H1 (cell line): ENCODE data around the gene CELF4. TPM values are rescaled to one million over a fixed set of nuclear protein-coding genes. Genes with fewer than 3 reads are reported as not detected.

Source experiments
- CTCF ChIA-PET: fragments of 300-600 bp; sonication (Branson Sonifier 250); formaldehyde crosslinking; loops from one replicate; lab custom pipeline; 2021; ENCODE audit not compliant: partially characterized antibody; lab: Charles Lee
- POLR2A ChIA-PET: fragments of 300-600 bp; sonication (Branson Sonifier 250); formaldehyde crosslinking; loops from one replicate; lab custom pipeline; 2021; ENCODE audit warnings: inconsistent platforms; ENCODE audit not compliant: partially characterized antibody; lab: Charles Lee
- DNase-seq, 2 experiments: peaks; one replicate each; pipeline versions ENCODE4 v3.0.0 to v3.0.0-alpha.2; 2010 to 2022; ENCODE audit warnings: low spot score in 2 of 2, low read depth in 1 of 2, mixed read lengths in 1 of 2
- FAIRE-seq: peaks from 2 replicates; lab custom pipeline; 2011; peaks lifted over from hg19 to GRCh38; lab: Jason Lieb, UNC
- H2AFZ ChIP-seq: 2 replicates; pipeline ENCODE4 v1.8.1; 2012; ENCODE audit warnings: low read length, inconsistent platforms
- H2AK5ac ChIP-seq: 2 replicates; pipeline ENCODE4 v1.6.1; 2013; ENCODE audit warnings: low read depth, low read length
- H2BK120ac ChIP-seq: replicated peaks from 2 replicates; pipeline ENCODE3; 2013; ENCODE audit warnings: low read depth, low read length, inconsistent platforms
- H2BK12ac ChIP-seq: 2 replicates; pipeline ENCODE4 v1.6.1; 2013; ENCODE audit warnings: low read depth, low read length
- H2BK15ac ChIP-seq: 2 replicates; pipeline ENCODE4 v1.6.1; 2013; ENCODE audit warnings: low read length
- H2BK20ac ChIP-seq: 2 replicates; pipeline ENCODE4 v1.6.1; 2013; ENCODE audit warnings: low read length
- H2BK5ac ChIP-seq: 2 replicates; pipeline ENCODE4 v1.6.1; 2013; ENCODE audit warnings: low read depth, low read length
- H3K14ac ChIP-seq: 2 replicates; pipeline ENCODE4 v1.6.1; 2013; ENCODE audit warnings: inconsistent platforms; ENCODE audit not compliant: insufficient read length
- H3K18ac ChIP-seq: 2 replicates; pipeline ENCODE4 v1.6.1; 2013; ENCODE audit warnings: low read length; ENCODE audit errors: extremely low read depth
- H3K23ac ChIP-seq: 2 replicates; pipeline ENCODE4 v1.6.1; 2013; ENCODE audit warnings: inconsistent platforms; ENCODE audit not compliant: insufficient read length
- H3K23me2 ChIP-seq: 2 replicates; pipeline ENCODE4 v1.6.1; 2013; ENCODE audit warnings: low read depth, low read length
- H3K27ac ChIP-seq: 2 replicates; pipeline ENCODE4 v1.6.1; 2011; ENCODE audit warnings: low read depth, low read length, inconsistent platforms
- H3K27me3 ChIP-seq, 4 experiments: replicated peaks in 1 of 4; 1 replicate in 1 of 4; 2 replicates in 3 of 4; pipeline versions ENCODE4 v1.6.1 to v1.8.1; 2011 to 2013; ENCODE audit warnings: low read length in 3 of 4, mild to moderate bottlenecking in 3 of 4, inconsistent platforms in 2 of 4, mixed read lengths in 2 of 4, moderate library complexity in 1 of 4; ENCODE audit not compliant: control insufficient read depth in 3 of 4, insufficient read depth in 3 of 4; ENCODE audit errors: extremely low read depth in 1 of 4
- H3K36me3 ChIP-seq, 4 experiments: 2 replicates each; pipeline versions ENCODE4 v1.6.1 to v1.8.1; 2011 to 2013; ENCODE audit warnings: mild to moderate bottlenecking in 4 of 4, low read length in 3 of 4, moderate library complexity in 2 of 4, control low read depth in 1 of 4, inconsistent platforms in 1 of 4; ENCODE audit not compliant: insufficient read depth in 4 of 4, control insufficient read depth in 2 of 4
- H3K4ac ChIP-seq: replicated peaks from 2 replicates; pipeline ENCODE3; 2013; ENCODE audit warnings: low read length, low read depth, mixed read lengths, inconsistent platforms; ENCODE audit not compliant: insufficient read length
- H3K4me1 ChIP-seq, 4 experiments: replicated peaks in 1 of 4; 1 replicate in 1 of 4; 2 replicates in 3 of 4; pipeline versions ENCODE4 v1.6.1 to v1.8.1; 2011 to 2013; ENCODE audit warnings: low read length in 3 of 4, inconsistent platforms in 2 of 4, mixed read lengths in 1 of 4; ENCODE audit not compliant: insufficient read depth in 4 of 4, control insufficient read depth in 3 of 4
- H3K4me2 ChIP-seq, 2 experiments: 2 replicates each; pipeline versions ENCODE4 v1.6.1 to v1.8.1; 2011 to 2013; ENCODE audit warnings: low read depth in 2 of 2, low read length in 2 of 2, control low read depth in 1 of 2, inconsistent platforms in 1 of 2, mild to moderate bottlenecking in 1 of 2; ENCODE audit not compliant: insufficient read depth in 1 of 2
- H3K4me3 ChIP-seq, 4 experiments: fragments of 200-600, 300-600 bp in 1 of 4; sonication (generic), shearing (Covaris generic), sonication (Bioruptor Twin) in 1 of 4; 2 replicates each; pipeline versions ENCODE4 v1.5.1 to v1.8.1; 2011 to 2016; ENCODE audit warnings: low read length in 4 of 4, low read depth in 3 of 4, control low read depth in 2 of 4, inconsistent platforms in 2 of 4, mild to moderate bottlenecking in 2 of 4, mixed read lengths in 1 of 4, moderate library complexity in 1 of 4; ENCODE audit not compliant: insufficient read depth in 2 of 4; ENCODE audit errors: extremely low read depth in 1 of 4
- H3K56ac ChIP-seq: replicated peaks from 2 replicates; pipeline ENCODE3; 2013; ENCODE audit warnings: low read depth, mild to moderate bottlenecking, mixed read lengths, low read length, inconsistent platforms; ENCODE audit not compliant: insufficient read length
- H3K79me1 ChIP-seq: 2 replicates; pipeline ENCODE4 v1.6.1; 2013; ENCODE audit warnings: low read depth, low read length, control low read depth
- H3K79me2 ChIP-seq, 2 experiments: 2 replicates each; pipeline versions ENCODE4 v1.6.1 to v1.8.1; 2012 to 2013; ENCODE audit warnings: low read length in 2 of 2, mild to moderate bottlenecking in 2 of 2, inconsistent platforms in 1 of 2; ENCODE audit not compliant: insufficient read depth in 2 of 2, control insufficient read depth in 1 of 2
- H3K9ac ChIP-seq, 4 experiments: replicated peaks in 1 of 4; 1 replicate in 1 of 4; 2 replicates in 3 of 4; pipeline versions ENCODE4 v1.6.1 to v1.8.1; 2011 to 2013; ENCODE audit warnings: low read depth in 3 of 4, low read length in 3 of 4, control low read depth in 2 of 4, mild to moderate bottlenecking in 2 of 4, moderate library complexity in 2 of 4, inconsistent platforms in 1 of 4; ENCODE audit errors: extremely low read depth in 1 of 4
- H3K9me3 ChIP-seq, 2 experiments: 2 replicates each; pipeline versions ENCODE4 v1.6.1 to v1.8.1; 2012 to 2013; ENCODE audit warnings: mild to moderate bottlenecking in 2 of 2, moderate library complexity in 2 of 2, control low read depth in 1 of 2, inconsistent platforms in 1 of 2, low read depth in 1 of 2, low read length in 1 of 2, mixed read lengths in 1 of 2; ENCODE audit not compliant: insufficient read depth in 2 of 2
- H4K20me1 ChIP-seq, 2 experiments: replicated peaks in 1 of 2; 2 replicates each; pipeline versions ENCODE3 to v1.8.1; 2011 to 2013; ENCODE audit warnings: inconsistent platforms in 2 of 2, low read length in 2 of 2, mild to moderate bottlenecking in 1 of 2; ENCODE audit not compliant: insufficient read depth in 2 of 2, control insufficient read depth in 1 of 2
- H4K5ac ChIP-seq: 2 replicates; pipeline ENCODE4 v1.6.1; 2013; ENCODE audit warnings: low read length, low read depth, mixed read lengths, inconsistent platforms; ENCODE audit not compliant: insufficient read length
- H4K8ac ChIP-seq: 2 replicates; pipeline ENCODE4 v1.8.0; 2013; ENCODE audit warnings: mild to moderate bottlenecking, moderate library complexity, low read length, inconsistent platforms; ENCODE audit not compliant: insufficient read depth; ENCODE audit errors: extremely low read depth
- H4K91ac ChIP-seq: replicated peaks from 2 replicates; pipeline ENCODE3; 2013; ENCODE audit warnings: low read length, mixed read lengths, inconsistent platforms; ENCODE audit not compliant: insufficient read length
- BCL11A ChIP-seq, 2 experiments: IDR thresholded peaks; one replicate each; pipeline ENCODE4 v1.6.1; 2011; ENCODE audit warnings: low read depth in 2 of 2, low read length in 2 of 2, mild to moderate bottlenecking in 2 of 2
- CEBPB ChIP-seq: IDR thresholded peaks from 2 replicates; pipeline ENCODE4 v1.6.1; 2012; ENCODE audit warnings: low read depth, low read length
- GABPA ChIP-seq: IDR thresholded peaks from 2 replicates; pipeline ENCODE4 v1.6.1; 2011; ENCODE audit warnings: mild to moderate bottlenecking, low read length, moderate library complexity, borderline replicate concordance; ENCODE audit not compliant: insufficient read depth
- GTF2F1 ChIP-seq: IDR thresholded peaks from 2 replicates; pipeline ENCODE4 v1.6.1; 2012; ENCODE audit warnings: low read depth, low read length, improper control_type of control experiment, borderline replicate concordance
- JUN ChIP-seq: IDR thresholded peaks from 2 replicates; pipeline ENCODE4 v1.6.1; 2011; ENCODE audit warnings: low read depth, mild to moderate bottlenecking, improper control_type of control experiment, low read length
- RBBP5 ChIP-seq: IDR thresholded peaks from 2 replicates; pipeline ENCODE4 v1.7.1; 2012; ENCODE audit warnings: low read depth, mild to moderate bottlenecking, inconsistent platforms, low read length, moderate library complexity, borderline replicate concordance
- RFX5 ChIP-seq: IDR thresholded peaks from 2 replicates; pipeline ENCODE4 v1.6.1; 2011; ENCODE audit warnings: low read depth, low read length, improper control_type of control experiment, borderline replicate concordance
- SIX5 ChIP-seq: IDR thresholded peaks from 2 replicates; pipeline ENCODE4 v1.6.1; 2011; ENCODE audit warnings: mild to moderate bottlenecking, low read depth, low read length
- SP4 ChIP-seq: IDR thresholded peaks from 2 replicates; pipeline ENCODE4 v1.6.1; 2012; ENCODE audit warnings: low read length, inconsistent platforms
- TCF12 ChIP-seq: IDR thresholded peaks from 2 replicates; pipeline ENCODE4 v1.6.1; 2011; ENCODE audit warnings: low read depth, mild to moderate bottlenecking, low read length
- USF2 ChIP-seq: IDR thresholded peaks from 2 replicates; pipeline ENCODE4 v1.6.1; 2011; ENCODE audit warnings: low read length, improper control_type of control experiment
- ZNF274 ChIP-seq: IDR thresholded peaks from 2 replicates; pipeline ENCODE4 v1.7.0; 2012; ENCODE audit warnings: low read length, borderline replicate concordance; ENCODE audit errors: extremely low read depth
- WGBS, 2 experiments: shearing (Covaris generic) in 1 of 2; methylation state at CpG; one replicate each; pipeline versions ENCODE4 v1.1.6 to v1.1.7; 2013 to 2015; ENCODE audit warnings: low lambda C conversion rate in 2 of 2, mixed read lengths in 2 of 2, inconsistent platforms in 1 of 2, low coverage in 1 of 2, missing lambda C conversion rate in 1 of 2; ENCODE audit not compliant: insufficient replicate concordance in 2 of 2, insufficient coverage in 1 of 2, insufficient read length in 1 of 2; ENCODE audit errors: extremely low coverage in 1 of 2, missing lambda C conversion rate in 1 of 2; 5-methylcytosine and 5-hydroxymethylcytosine counted together
- polyA plus RNA-seq, 7 experiments: library from polyadenylated mRNA; depleted of rRNA in 3 of 7; stranded (reverse) in 5 of 7; unstranded in 2 of 7; fragments of >200 nt in 5 of 7; fragments of 200-250 nt in 2 of 7; gene quantifications; 1 replicate in 5 of 7; 2 replicates in 1 of 7; 4 replicates in 1 of 7; pipeline versions ENCODE4 v1.2.1 to v1.2.3, GENCODE V29; 2011 to 2013; ENCODE audit warnings: missing spikeins in 2 of 7, mixed read lengths in 2 of 7
- total RNA-seq: library from RNA; stranded (reverse); fragmentation: NEBNext Ultra II Directional; extraction: Animal tissue kit (Norgen Biotek cat#: 25700); gene quantifications from 2 replicates; pipeline ENCODE4 v1.2.1, GENCODE V29; 2021

CELF4 gene
- total and polyA plus RNA-seq, 2 of the 8 experiments (the other 6 are each of a cell fraction or from before 2014, with no cell fraction given): 1.6 to 3.4 TPM

DNA sequence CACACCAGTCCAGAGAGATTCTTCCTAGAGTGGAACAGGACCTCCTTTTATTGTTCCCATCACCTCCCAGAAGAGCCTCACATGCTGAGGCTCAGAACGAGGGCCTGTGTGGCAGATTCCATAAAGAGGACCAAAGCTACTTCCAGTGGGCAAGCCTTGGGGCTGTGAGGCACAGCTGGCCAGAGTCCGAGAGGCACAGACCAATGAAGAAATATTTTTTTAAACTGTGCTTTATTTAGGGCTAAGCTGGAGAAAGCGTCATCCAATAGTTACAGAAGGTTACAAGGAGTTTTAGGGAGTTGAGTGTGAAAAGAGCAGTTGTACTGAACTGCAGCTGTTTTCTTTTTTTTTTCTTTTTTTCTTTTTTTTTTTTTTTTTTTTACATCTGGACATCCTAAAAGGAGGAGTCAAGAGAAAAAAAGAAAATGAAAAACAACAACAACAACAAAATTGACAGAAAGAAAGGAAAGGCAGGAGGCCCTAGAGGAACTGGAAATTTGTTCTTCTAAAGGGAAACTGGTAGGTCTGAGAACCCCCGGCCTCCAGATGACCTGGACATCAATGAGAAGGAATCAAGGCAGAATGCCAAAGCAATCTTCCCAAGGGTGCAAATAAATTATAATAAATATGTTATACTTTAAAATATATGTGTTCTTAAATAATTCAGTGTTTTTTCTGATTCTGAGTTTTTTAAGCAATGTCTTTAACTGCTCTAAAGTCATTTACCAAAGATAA lies 322.6 kb downstream of the CELF4 start:
- H3K4me3 ChIP-seq: peak overlapping the region in 1 of 4 experiments; percentile 48; a peak in 1 of 8 replicates
- no peak overlapping the region for H3K56ac ChIP-seq
- H3K27me3 ChIP-seq: peaks cover 0 to 6% (median 0%) of the 10 kb centered on the region in 4 experiments; a peak in 2 of 7 replicates
- no peaks in the 10 kb centered on the region for H3K79me1 ChIP-seq
- CTCF ChIA-PET: interaction anchor here (1.1 kb wide), 1 partner anchor 8 kb away, joined by 3 read pairs; no protein-coding TSS in a partner anchor
- no peak overlapping the region for H2BK20ac ChIP-seq
- no peak overlapping the region for H3K9ac ChIP-seq
- H3K9me3 ChIP-seq: no peaks in the 10 kb centered on the region
- H2BK120ac ChIP-seq: no peak overlapping the region
- H3K27ac ChIP-seq: no peak overlapping the region
- no peak overlapping the region for H4K5ac ChIP-seq
- no peak overlapping the region for H3K4me2 ChIP-seq
- no peak overlapping the region for H2AFZ ChIP-seq
- no peak overlapping the region for H2BK5ac ChIP-seq
- H3K23me2 ChIP-seq: no peaks in the 10 kb centered on the region
- POLR2A ChIA-PET: interaction anchor here (1.5 kb wide), 1 partner anchor 15 kb away, joined by 5 read pairs; no protein-coding TSS in a partner anchor
- H4K91ac ChIP-seq: no peak overlapping the region
- FAIRE-seq: no peak
- H3K14ac ChIP-seq: no peak overlapping the region
- no peaks in the 10 kb centered on the region for H3K79me2 ChIP-seq
- no peak overlapping the region for H3K18ac ChIP-seq
- DNase-seq: no peak
- no peak overlapping the region for H4K8ac ChIP-seq
- WGBS, 2 experiments: 82% methylated on average over 4 of the region's 4 CpGs; no CpG with 5 or more reads in 1 of the 2 experiments
- no peak overlapping the region for H2AK5ac ChIP-seq
- H3K36me3 ChIP-seq: no peaks in the 10 kb centered on the region
- peaks cover 0 to 10% (median 3%) of the 10 kb centered on the region in 4 experiments; a peak in 4 of 7 replicates for H3K4me1 ChIP-seq
- H2BK15ac ChIP-seq: no peak overlapping the region
- H3K4ac ChIP-seq: no peak overlapping the region
- H4K20me1 ChIP-seq: peaks cover 0 to 3% of the 10 kb centered on the region in 2 experiments
- no peak overlapping the region for H2BK12ac ChIP-seq
- no peak overlapping the region for H3K23ac ChIP-seq
- no peak for TF ChIP-seq GABPA
- no peak for TF ChIP-seq RBBP5
- TF ChIP-seq USF2: no peak
- TF ChIP-seq SIX5: no peak
- no peak for TF ChIP-seq CEBPB
- TF ChIP-seq SP4: no peak
- no peak for TF ChIP-seq RFX5
- TF ChIP-seq ZNF274: no peak
- no peak for TF ChIP-seq GTF2F1
- TF ChIP-seq TCF12: no peak
- no peak for TF ChIP-seq JUN
- TF ChIP-seq BCL11A (IDR thresholded peaks at IDR 0.05; ENCODE audit: low read depth in 2 of 2, low read length in 2 of 2): no peak
